Measurements from ENCODE around the gene NCKIPSD.

Gene NCKIPSD

DNA sequence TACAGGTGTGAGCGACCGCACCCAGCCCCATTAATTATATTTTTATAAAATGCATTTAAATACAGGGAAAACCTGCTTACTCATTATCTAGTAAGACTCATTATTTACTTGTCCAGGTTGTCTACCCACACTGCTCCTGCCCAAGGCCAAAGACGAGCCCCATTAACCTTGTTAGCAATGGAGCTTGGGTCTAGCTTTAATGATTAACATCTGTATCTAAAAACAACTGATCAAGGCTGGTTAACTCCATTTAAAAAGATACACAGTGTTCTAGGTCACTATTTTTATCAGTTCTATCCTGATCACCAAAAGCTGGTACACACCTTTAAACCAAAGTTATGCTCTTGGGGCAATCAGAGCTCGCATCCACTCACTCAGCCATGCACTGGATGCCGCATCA, 10.4 kb upstream of the NCKIPSD start:
- DNase-seq = no peak

DNA sequence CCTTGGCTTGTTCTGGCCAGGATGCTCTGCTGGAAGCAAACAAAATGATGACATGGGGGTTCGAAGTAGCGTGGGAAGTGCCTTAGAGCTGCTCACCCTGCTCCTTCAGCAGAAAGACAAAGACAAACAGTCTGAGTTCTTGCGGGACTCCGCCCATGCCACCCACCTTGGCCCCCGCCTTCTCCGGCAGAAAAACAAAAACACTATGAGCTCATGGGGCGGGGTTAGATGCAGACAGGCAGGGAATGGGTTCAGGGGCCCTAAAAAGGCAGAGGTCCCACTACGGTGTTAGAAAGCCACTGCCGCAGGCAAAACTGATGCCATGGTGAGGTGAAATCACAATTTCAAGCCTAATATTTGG, 9.7 kb upstream of the NCKIPSD start:
- DNase-seq = no peak

DNA sequence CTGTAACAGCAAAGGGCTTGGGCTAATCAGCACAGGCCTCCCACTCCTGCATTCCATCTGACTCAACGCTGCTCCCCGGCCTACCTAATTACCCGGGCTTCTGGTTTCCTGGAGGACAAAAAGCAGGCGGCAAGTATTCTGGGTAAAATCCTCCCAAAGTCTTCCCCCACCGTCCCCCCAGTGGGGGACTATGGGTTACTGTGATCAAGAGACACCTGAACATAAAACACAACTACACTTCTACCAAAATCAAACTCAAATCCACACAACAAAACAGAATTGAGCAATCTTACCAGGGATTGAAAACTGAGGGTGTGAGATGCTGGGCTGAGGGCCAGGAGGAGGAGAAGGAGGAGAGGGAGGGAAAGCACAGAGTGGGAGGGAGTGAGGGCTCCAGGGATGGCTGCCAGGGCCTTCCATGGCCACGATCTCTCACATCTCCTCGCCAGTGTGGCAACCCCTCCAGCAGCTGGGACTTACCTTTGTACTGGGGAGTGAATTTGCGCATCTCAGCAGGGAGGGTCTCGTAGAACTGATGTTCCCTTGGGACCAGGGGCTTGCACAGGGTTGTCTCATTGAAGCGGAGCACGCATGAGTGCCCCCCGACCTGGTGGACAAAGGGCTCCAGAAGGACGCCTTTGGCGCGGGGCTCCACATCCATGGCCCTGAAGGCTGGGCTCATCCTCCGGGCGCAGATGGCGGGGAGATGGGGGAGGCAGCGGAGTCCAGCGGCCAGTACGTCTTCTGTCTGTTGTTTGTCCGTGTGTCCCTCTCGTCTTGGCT, 9.1 kb upstream of the NCKIPSD start:
- no peak for DNase-seq

DNA sequence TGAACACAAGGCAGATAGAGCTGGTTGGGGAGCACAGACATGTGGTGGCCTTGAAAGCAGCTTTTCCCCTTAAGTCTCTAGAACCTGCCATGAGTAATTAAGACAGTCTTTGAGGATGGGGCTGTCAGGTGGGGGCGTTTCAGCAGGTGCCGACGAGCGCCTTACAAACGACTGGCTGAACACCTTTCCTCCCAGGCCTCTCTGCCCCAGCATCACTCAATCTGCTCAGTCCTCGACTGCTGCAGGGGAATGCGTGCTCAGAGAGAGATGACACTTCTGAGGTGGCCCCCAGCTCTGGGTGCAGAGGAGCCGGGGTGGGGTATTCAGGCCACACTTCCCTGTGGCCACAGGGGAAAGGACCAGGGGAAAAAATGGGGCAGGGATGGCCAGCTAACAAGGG, 8.1 kb upstream of the NCKIPSD start:
- no peak for DNase-seq

DNA sequence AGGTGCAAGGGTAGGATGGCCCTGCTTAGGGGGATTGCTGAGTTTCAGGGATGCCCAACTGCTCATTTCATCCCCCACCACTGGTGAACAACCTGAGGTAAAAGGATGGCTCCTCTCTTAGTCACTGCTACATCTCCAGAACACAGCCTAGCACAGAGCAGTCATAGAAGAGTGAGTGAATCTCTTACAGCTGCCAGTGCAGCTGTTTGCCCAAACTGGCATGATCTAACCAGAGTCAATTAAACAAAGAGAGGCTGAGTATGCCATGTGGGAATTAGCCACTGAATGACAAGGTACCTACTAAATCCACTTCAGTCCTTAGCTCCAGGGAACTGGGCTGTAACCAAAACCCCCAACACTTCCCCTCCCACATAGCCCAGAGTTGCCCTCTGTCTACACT, 6.8 kb upstream of the NCKIPSD start:
- no peak for DNase-seq

DNA sequence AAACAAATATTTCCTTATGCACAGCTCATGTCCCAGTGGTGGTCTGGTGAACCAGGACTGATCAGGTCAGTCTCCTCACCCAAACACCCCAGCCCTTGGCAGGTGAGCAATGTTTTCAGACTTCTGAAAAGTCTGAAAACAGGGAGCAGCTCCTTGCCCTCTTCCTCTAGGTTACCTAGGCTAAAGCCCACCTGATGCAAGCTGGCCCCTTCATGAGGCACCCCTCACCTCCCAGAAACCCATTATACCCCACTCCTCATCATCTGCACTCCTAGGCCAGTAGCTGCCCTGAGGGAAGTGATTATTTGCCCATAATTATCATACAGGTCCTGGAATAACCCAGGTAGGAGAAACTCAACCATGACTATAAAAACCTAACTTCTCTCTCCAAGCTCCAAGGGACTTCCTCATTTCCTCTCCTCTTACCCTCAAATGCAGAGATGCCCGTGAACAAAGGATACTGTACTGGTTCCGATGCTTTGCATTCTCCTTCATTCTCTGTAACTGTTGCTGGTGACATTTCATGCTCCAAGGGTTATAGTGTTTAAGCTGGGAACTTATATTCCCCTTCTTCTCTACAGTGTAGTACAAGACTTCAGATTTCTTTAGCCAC, 5.2 kb upstream of the NCKIPSD start:
- DNase-seq = no peak

DNA sequence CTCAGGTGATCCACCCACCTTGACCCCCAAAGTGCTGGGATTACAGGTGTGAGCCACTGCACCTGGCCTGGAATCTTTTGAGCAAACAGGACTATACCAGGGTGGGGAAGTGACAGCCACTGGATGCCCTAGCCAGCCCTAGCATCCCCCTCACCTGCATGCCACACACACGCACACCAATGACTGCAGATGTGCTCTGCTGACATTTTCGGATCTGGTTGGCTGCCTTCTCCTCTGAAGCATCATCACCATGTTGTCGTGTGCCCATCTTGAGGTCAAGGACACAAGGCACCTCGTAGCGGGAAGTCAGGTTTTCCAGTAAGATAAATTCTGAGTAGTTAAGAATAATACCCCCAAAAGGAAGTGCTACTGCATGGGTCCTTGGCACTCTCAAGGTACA, 3.7 kb upstream of the NCKIPSD start:
- DNase-seq = no peak

DNA sequence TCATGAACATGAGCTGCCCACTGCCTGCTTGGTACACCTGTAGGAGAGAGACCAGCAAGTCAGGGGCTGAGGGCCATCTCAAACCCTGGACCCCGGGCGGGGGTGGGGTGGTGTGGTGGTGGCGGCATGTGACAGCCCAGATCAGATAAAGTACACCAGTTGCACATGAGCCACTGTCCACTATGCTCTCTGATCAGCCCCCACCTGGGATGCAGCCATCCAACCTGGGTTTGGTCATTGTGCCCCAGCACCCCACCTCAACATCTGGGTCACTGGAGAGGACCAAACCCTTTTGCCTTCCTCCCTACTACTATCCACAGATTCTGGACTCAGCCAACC, 3.0 kb upstream of the NCKIPSD start:
- no peak for DNase-seq

DNA sequence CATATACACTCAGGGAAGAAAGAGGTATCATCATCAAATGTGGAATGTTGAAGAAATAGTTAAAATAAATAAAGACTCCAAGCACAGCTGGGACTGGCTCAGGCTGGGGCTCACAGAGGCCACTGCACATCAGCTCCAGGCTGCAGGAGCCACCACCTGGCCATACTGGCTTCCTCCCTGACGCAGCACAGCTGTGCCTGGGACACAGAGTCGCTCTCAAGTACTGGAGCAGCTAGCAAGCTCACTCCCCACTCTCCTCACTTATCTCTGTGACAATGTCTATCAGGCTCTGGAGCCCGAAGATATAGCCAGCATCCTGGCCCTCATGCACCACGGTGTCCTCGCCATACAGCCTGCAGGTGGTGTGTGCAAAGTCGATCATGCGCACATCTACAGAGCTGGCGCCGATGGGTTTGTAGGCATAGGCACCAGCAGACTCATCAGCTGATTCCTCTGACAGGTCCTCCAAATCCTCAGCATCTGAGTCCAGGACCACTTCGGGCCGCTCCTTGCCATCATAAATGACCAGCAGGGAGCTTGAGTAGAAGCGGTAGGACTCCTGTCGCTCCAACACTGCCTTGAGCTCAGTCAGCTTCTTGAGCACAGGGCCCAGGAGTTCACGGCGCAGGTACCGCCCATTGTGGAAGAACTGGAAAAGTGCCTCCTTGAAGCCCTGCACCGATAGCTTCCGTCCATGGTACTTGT, 2.5 kb upstream of the NCKIPSD start:
- no peak for DNase-seq

DNA sequence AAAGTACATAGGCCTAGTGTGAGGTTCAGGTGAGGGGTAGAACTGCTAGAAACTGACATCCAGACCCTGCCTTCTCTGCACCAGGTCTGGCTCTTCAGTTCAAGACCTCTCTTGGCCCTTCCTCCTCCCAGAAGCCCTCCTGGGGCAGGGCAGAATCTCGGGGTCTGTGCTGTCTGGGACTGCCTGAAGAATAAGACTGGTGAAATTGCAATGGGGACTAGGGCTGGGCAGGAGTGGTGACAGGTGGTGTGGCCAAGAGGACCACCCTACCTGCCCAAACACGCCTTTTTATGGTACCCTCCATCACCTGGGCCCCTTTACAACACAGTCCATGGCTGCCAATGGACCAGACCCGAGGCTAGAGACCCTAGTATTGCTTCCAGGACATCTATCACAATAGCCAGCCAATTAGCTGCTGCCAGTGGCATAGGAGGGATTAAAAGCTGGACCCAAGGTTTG, 1.5 kb upstream of the NCKIPSD start:
- DNase-seq = no peak

DNA sequence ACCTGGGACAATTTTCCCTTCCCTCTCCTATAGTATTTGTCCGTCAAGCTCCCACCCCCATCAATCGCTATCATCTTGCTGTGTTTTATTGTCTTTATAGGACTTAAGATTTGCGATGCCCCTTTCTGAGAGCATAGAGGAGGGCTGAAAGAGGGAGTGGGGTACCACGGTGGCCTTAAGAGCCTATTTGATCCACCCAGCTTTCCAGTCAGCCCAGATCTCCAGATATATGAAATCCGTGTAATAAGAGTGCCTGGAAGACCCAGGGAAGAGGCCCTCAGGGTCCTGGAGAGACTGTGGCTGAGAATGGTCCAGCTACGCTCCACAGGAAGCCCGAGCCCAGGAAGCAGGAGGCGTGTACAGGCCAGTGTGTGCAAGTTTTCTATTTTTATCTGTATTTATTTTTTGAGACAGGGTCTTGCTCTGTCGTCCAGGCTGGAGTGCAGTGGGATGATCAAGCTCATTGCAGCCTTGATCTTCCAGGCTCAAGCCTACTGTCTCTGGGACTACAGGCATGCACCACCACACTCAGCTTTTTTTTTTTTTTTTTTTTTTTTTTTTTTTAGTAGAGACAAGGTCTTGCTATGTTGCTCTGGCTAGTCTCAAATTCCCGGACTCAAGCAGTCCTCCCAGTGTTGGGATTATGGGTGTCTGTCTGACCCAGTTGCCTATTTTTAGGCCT, 964 bp upstream of the NCKIPSD start:
- DNase-seq = no peak

DNA sequence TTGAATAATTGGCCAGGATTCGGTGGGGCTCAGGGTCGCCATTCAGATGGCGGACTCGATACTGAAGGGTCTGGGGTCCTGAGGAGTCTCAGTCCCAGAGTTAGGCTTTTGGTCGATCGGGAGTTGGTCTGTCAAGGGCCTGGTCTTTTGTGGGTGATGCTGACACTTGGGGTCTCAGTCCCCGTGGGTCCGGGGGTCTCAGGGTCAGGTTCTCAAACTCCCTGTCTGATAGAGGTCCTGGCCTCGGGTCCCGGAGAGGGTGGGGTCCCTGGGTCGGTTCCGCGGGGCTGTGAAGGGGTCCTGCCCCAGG, 467 bp downstream of the NCKIPSD start:
- no peak for DNase-seq

DNA sequence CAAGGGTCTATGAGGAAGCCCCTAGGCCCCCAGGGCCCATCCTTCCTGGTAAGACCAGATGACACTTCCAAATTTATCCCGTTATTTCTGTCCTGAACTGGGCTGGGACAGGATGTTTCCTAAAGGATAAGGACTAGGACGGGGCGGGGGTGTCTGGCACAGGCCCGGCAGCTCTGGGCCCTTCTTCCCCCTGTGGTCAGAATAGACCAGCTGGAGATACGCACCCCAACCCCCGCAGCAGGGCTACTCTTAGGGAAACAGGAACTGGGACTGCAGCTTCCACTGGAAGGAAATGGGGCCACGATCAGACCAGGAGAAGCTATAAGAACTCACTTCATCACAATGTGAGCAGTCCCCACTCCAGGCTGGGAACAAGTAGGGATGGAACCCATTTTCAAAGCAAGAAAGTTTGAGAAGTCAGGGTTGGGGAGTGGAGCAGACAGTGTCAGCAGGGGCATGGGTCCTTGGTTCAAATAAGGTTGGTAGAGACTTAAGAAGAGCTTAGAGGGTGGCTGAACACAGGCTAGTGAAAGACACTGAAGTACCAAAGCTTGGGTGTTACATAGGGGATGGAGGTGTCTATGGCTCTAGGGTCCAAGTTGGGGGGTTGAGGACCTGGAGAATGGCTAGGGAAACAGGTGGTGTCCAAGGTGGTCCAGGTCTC, 1.1 kb downstream of the NCKIPSD start:
- no peak for DNase-seq

DNA sequence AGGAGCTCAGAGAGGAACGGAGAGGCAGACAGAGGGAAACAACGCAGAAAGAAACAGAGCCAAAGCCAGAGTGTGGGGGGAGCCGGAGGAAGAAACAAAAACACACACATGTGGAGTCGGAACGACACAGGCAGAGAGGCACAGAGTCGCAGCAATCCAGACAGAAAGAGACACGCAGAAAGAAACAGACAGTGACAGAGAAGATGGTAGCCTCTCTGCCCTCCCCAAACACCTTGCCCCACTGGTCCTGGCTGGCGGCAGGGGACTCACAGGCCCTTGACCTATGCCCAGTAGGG, 1.7 kb downstream of the NCKIPSD start:
- no peak for DNase-seq

DNA sequence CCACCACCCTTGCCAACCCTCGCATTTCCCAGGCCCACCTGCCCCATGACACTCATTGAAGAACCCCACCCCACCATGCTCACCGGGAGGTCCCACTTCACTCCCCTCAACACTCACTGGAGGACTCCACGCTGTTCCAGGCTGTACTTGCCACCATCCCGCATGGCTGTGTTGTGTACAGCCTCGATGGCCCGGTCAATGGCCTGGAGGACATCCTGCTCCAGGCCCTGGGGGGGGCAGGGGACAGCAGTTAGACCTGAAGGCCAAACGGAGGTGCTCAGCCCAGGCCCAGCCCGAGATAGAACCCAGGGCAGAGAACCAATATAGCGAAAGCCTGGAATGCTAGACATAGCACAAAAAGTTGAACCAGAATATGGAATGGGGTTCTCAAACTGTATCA, 2.9 kb downstream of the NCKIPSD start:
- no peak for DNase-seq

DNA sequence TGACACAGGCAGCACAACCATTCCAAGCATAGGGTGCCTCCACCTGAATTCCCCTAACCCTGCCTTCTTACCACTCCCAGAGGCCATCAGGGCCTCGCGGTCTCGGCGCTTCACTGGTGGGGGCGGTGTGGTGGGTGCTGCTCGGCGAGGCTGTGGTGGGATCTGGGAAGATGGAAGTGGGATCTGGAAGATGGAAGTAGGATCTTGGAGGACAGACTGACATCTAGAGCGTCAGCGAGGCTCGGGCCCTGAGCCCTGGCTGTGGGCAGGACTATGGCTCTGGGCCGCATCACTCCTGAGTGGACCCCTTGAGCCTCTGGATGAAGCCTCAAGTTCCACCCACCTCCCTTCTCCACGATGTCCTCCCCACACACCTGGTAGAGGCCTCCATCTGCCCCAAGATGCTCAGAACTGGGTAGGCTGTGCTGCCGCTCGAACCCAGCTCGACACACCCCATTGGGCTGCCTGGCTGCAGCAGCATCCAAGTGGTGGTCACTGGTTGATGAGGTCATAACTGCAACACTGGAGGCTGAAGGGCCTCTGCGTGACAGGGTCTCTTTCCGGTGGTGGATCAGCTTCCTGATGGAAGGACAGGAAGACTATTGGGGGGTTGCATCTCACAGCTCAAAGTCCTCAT, 3.6 kb downstream of the NCKIPSD start:
- no peak for DNase-seq

DNA sequence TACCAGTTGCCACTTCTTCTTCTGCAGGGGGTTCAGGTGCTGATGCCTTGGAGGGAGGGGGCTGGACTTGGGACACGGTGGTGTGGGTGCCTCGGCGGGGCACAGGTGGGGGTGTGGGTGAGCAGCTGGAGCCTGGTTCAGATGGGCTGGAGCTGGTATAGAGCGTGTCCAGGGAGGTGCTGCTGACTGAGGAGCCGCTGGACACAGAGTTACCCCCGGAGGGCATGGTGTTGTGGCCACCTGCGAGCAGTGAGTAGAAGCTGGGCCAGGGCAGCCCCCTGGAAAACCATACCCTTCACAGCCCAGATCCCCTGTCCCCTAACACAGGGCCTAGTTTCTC, 4.2 kb downstream of the NCKIPSD start:
- no peak for DNase-seq

DNA sequence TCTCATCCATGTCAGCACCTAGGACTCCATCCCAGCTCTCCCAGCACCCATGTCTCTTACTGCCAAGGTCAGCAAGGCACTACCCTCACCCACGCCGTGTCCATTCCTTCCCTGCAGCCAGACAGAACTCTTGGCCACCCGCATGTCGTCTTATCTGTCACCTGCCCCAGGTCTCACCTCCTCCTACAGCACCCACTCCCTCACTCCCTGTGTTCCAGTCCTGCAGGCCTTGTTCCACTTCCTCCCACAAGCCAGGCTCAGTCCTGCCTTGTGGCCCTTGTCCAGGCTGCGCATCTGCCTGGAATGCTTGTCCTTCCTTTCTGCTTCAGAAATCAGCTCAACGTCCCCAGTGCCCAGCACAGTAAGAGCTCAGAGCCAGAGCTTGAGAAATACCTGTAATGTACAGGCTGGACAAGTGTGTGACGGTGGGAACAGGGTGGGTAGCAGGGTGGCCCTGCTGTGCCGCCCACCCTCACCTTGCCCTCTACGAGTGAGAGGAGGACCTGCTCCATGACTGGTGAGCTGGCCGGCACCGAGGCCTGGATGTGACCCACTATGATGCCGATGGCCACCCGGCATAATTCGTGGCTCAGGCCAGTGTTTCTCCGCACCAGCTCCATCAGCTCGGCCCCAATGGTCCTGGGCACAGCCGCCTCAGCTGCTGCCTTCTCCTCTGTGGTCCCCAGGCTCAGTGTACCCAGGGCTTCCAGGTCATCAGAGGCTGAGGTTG, 4.7 kb downstream of the NCKIPSD start:
- no peak for DNase-seq

DNA sequence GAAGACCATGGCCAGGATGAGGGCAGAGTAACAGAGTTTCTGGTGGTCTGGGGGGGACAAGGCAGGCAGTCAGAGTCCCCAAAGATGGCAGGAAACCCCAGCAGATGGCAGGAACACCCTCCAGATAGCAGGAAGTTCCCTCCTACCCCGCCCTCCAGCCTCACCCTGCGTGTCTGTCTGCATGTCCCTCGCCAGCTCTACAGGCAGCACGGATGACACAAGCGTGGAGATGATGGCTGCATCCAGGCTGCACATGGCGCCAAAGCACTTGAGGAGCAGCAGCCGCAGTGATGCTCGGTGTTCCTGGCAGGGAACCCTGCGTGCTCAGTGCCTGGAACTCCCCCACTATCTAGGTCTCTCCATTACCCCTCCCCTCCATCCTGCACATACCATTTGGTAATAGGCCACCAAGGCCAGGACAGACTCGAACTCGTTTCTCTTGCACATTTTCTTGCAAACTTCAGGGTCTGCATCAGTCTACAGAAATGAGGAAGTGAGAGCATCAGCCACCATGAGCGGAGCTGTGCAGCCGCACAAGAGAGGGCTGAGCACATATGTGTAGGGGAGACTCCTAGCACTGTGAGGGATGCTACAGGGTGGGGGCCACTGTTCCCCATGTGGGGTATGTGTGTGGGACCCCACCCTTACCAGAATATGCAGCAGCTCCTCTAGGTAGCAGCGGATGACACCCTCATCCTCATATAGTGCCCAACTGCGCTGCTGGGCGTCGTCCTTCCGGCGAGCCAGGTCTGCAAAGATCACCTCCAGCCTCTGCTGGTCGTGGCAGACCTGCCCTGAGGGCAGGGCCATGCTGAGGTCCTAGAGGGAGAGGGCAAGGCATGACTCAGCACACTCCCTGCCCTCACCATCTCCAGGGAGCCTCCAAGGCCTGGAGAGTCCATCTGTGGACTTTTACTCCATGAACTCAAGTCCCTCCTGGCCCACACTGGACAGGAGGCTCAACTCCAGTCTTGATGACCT, 6.0 kb downstream of the NCKIPSD start:
- no peak for DNase-seq

DNA sequence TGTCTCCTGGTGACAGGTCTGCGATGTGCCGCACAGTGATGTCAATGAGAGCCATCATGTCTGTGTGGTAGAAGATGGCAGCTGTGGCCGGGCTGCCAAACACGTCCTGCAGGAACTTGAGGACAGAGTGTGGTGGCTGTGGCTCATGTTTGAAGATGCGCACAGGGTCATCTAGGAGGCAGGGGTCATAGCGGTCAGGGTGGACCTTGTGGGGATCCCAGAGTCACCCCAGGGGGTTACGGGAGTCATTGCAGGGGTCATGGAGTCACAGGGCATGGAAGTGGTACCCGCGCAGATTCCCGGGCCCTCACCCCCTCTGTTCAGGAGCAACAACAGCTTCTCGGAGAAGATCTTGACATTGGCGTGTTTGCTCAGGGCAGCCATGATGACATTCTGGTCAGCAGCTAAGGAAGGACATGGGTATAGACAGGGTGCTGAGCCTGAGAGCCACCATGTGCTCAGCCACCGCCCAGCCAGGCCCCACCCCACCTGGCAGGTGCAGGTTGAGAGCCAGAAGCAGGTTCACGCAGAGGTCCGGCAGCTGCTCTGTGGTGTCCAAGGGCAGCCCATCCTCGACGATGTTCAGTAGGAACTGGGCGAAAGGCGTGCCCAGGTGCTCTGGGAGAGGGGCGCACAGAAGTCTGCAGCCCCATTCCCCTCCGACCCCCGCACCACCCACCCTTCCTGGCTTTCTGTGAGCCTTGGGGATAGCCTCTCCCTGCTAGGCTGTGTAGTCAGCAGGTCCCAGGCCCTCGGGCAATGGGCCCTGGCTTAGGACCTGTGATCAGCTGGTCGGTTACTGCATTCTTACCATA, 6.9 kb downstream of the NCKIPSD start:
- no peak for DNase-seq
